Measurements from ENCODE around the gene PEDS1. TPM values are rescaled to one million over a fixed set of nuclear protein-coding genes. Genes with fewer than 3 reads are reported as not detected.

PEDS1 gene
- total and polyA plus RNA-seq, 2 of the 13 experiments (the other 11 are each of a cell fraction or from before 2014, with no cell fraction given): 30.5 to 93.9 TPM

- TF ChIP-seq SMC3 (IDR thresholded peaks at IDR 0.05; ENCODE audit: low read length) (peak; percentile 23; the same call in 1 of the 2 replicates), ZNF549 (CRISPR knock-in tag; IDR thresholded peaks at IDR 0.05) (no peak), PTBP1 (IDR thresholded peaks at IDR 0.05; ENCODE audit: low read depth, low read length, poor library complexity, severe bottlenecking) (peak; percentile 59), ZFYVE20 (CRISPR knock-in tag; IDR thresholded peaks at IDR 0.05; ENCODE audit: borderline replicate concordance, low read depth) (no peak), HDAC1 (CRISPR knock-in tag; IDR thresholded peaks at IDR 0.05) (peak; percentile 79; the same call in 1 of the 2 replicates), RAD51 (IDR thresholded peaks at IDR 0.05; ENCODE audit: borderline replicate concordance) (no peak), ZNF652 (CRISPR knock-in tag; IDR thresholded peaks at IDR 0.05; ENCODE audit: borderline replicate concordance, low read depth) (no peak), MTA1 (CRISPR knock-in tag; IDR thresholded peaks at IDR 0.05; ENCODE audit: borderline replicate concordance) (no peak), XBP1 (CRISPR knock-in tag; IDR thresholded peaks at IDR 0.05) (no peak), DDIT3 (CRISPR knock-in tag; IDR thresholded peaks at IDR 0.05) (peak; percentile 99), EP300 (IDR thresholded peaks at IDR 0.05; ENCODE audit: low read depth in 2 of 2, low read length in 2 of 2) (peak in 1 of 2 experiments; percentile 82; a peak in 3 of 4 replicates), EP300 (CRISPR knock-in tag; IDR thresholded peaks at IDR 0.05; ENCODE audit: borderline replicate concordance) (peak; percentile 77; the same call in 1 of the 2 replicates), HNF4A (CRISPR knock-in tag; IDR thresholded peaks at IDR 0.05) (peak; percentile 20; the same call in 1 of the 2 replicates), ZNF343 (CRISPR knock-in tag; IDR thresholded peaks at IDR 0.05) (no peak), HDAC6 (IDR thresholded peaks at IDR 0.05; ENCODE audit: low read depth, low read length) (0 out of 2 replicates have a peak, but pooled peaks have one; percentile 74), POLR2AphosphoS2 (IDR thresholded peaks at IDR 0.05; ENCODE audit: low read depth, low read length) (no peak; the same call in 1 of the 2 replicates), ZNF781 (CRISPR knock-in tag; IDR thresholded peaks at IDR 0.05; ENCODE audit: borderline replicate concordance, not compliant biosample characterization) (no peak)
- TF ChIP-seq, protein P1, sequence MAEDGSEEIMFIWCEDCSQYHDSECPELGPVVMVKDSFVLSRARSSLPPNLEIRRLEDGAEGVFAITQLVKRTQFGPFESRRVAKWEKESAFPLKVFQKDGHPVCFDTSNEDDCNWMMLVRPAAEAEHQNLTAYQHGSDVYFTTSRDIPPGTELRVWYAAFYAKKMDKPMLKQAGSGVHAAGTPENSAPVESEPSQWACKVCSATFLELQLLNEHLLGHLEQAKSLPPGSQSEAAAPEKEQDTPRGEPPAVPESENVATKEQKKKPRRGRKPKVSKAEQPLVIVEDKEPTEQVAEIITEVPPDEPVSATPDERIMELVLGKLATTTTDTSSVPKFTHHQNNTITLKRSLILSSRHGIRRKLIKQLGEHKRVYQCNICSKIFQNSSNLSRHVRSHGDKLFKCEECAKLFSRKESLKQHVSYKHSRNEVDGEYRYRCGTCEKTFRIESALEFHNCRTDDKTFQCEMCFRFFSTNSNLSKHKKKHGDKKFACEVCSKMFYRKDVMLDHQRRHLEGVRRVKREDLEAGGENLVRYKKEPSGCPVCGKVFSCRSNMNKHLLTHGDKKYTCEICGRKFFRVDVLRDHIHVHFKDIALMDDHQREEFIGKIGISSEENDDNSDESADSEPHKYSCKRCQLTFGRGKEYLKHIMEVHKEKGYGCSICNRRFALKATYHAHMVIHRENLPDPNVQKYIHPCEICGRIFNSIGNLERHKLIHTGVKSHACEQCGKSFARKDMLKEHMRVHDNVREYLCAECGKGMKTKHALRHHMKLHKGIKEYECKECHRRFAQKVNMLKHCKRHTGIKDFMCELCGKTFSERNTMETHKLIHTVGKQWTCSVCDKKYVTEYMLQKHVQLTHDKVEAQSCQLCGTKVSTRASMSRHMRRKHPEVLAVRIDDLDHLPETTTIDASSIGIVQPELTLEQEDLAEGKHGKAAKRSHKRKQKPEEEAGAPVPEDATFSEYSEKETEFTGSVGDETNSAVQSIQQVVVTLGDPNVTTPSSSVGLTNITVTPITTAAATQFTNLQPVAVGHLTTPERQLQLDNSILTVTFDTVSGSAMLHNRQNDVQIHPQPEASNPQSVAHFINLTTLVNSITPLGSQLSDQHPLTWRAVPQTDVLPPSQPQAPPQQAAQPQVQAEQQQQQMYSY (CRISPR knock-in tag; IDR thresholded peaks at IDR 0.05): no peak
- TF ChIP-seq, protein P2, sequence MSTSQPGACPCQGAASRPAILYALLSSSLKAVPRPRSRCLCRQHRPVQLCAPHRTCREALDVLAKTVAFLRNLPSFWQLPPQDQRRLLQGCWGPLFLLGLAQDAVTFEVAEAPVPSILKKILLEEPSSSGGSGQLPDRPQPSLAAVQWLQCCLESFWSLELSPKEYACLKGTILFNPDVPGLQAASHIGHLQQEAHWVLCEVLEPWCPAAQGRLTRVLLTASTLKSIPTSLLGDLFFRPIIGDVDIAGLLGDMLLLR (CRISPR knock-in tag; IDR thresholded peaks at IDR 0.05): peak; percentile 72
- TF ChIP-seq, protein P3, sequence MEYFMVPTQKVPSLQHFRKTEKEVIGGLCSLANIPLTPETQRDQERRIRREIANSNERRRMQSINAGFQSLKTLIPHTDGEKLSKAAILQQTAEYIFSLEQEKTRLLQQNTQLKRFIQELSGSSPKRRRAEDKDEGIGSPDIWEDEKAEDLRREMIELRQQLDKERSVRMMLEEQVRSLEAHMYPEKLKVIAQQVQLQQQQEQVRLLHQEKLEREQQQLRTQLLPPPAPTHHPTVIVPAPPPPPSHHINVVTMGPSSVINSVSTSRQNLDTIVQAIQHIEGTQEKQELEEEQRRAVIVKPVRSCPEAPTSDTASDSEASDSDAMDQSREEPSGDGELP (IDR thresholded peaks at IDR 0.05; ENCODE audit: borderline replicate concordance, low read depth): peak; percentile 70
- TF ChIP-seq, protein P4, sequence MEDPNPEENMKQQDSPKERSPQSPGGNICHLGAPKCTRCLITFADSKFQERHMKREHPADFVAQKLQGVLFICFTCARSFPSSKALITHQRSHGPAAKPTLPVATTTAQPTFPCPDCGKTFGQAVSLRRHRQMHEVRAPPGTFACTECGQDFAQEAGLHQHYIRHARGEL (CRISPR knock-in tag; IDR thresholded peaks at IDR 0.05): no peak
Observed at GRCh38 chr20:50192364-50193198, 39.1 kb upstream of the PEDS1 start (continued).

Data from HepG2 (cell line).